Body of pancreas (tissue), 4 donors: Measurements from ENCODE around the gene SGK1. TPM values are rescaled to one million over a fixed set of nuclear protein-coding genes. Genes with fewer than 3 reads are reported as not detected.

ENCODE experiments used
- ATAC-seq: fragments of 150-250 bp; one replicate; pipeline ENCODE4 v1.9.1; 2016
- DNase-seq, 4 donors: peaks; one replicate each; pipeline ENCODE4 v3.0.0-alpha.2; 2019
- H3K27ac ChIP-seq, 4 donors: fragments of 200-600 bp; sonication (generic); 1 replicate in 3 of 4; 2 replicates in 1 of 4; pipeline versions ENCODE4 v1.5.1 to v1.6.1; 2016 to 2019; ENCODE audit warnings: mild to moderate bottlenecking in 1 of 4, mixed read lengths in 1 of 4, moderate library complexity in 1 of 4
- H3K27me3 ChIP-seq, 2 donors: fragments of 200-600 bp; sonication (generic); one replicate each; pipeline ENCODE4 v1.6.0; 2016; ENCODE audit warnings: mild to moderate bottlenecking in 1 of 2
- H3K36me3 ChIP-seq, 2 donors: fragments of 200-600 bp; sonication (generic); replicated peaks in 1 of 2; 2 replicates each; pipeline ENCODE4 v1.5.1; 2016; ENCODE audit warnings: low read depth in 2 of 2; ENCODE audit not compliant: insufficient read depth in 1 of 2
- H3K4me1 ChIP-seq: fragments of 200-600 bp; sonication (generic); one replicate; pipeline ENCODE4 v1.6.0; 2016
- H3K4me3 ChIP-seq, 2 donors: fragments of 200-600 bp; sonication (generic); 1 replicate in 1 of 2; 2 replicates in 1 of 2; pipeline ENCODE4 v1.5.1; 2016 to 2019
- H3K9me3 ChIP-seq, 3 donors: fragments of 200-600 bp; sonication (generic); 1 replicate in 2 of 3; 2 replicates in 1 of 3; pipeline ENCODE4 v1.5.1; 2016
- CTCF ChIP-seq, 7 experiments: fragments of 450-650 bp in 4 of 7; fragments of 200-600 bp in 3 of 7; sonication (generic) in 3 of 7; IDR thresholded peaks; one replicate each; pipeline ENCODE4 v1.5.1; 2016 to 2019; ENCODE audit warnings: antibody characterized with exemption in 7 of 7
- POLR2A ChIP-seq, 3 donors: fragments of 450-650 bp; IDR thresholded peaks; one replicate each; pipeline ENCODE4 v1.6.1; 2016; ENCODE audit warnings: antibody characterized with exemption in 3 of 3, mild to moderate bottlenecking in 2 of 3
- WGBS, 2 donors: methylation state at CpG; one replicate each; pipeline ENCODE4 v1.1.5; 2017; 5-methylcytosine and 5-hydroxymethylcytosine counted together
- intact Hi-C: fragments of 100-400 bp; cut with DNase I; formaldehyde crosslinking; loops from one replicate; pipeline ENCODE4 v1.15.1; 2023
- total RNA-seq, 2 donors: library from RNA; depleted of rRNA; stranded (reverse); fragments of >200 nt; gene quantifications; one replicate each; pipeline ENCODE4 v1.1.0, GENCODE V29; 2016

Gene SGK1
- total RNA-seq, 2 donors from 2014 or later: 51.1 to 238 TPM

GRCh38 chr6:134223796-134224420, 94.0 kb downstream of the SGK1 start:
- intact Hi-C loops: no loop called here
- peak in 1 of 4 donors; percentile 14 for DNase-seq
- ATAC-seq: peak; percentile 78
- TF ChIP-seq CTCF (IDR thresholded peaks at IDR 0.05): no peak
- TF ChIP-seq POLR2A (IDR thresholded peaks at IDR 0.05): no peak
- Histone ChIP-seq H3K9me3 (no peaks in the 10 kb centered on the region), H3K27ac (peak overlapping the region in 3 of 4 donors; percentile 6 to 73 (median 55)), H3K4me3 (no peak overlapping the region), H3K36me3 (no peaks in the 10 kb centered on the region), H3K4me1 (peaks cover 42% of the 10 kb centered on the region), H3K27me3 (no peaks in the 10 kb centered on the region)
- WGBS, 2 donors: 17% methylated on average over 2 of the region's 2 CpGs

- Histone ChIP-seq H3K4me1 (peaks cover 42% of the 10 kb centered on the region), H3K27me3 (no peaks in the 10 kb centered on the region), H3K9me3 (no peaks in the 10 kb centered on the region), H3K27ac (peak overlapping the region in 2 of 4 donors; percentile 6 to 73), H3K36me3 (no peaks in the 10 kb centered on the region), H3K4me3 (no peak overlapping the region)
- TF ChIP-seq POLR2A (IDR thresholded peaks at IDR 0.05) (no peak), CTCF (IDR thresholded peaks at IDR 0.05) (no peak)
- ATAC-seq (no peak), DNase-seq (no peak)
- intact Hi-C loops: no loop called here
- 58 to 70% methylated on average over 3 of the region's 3 CpGs for WGBS, 2 donors
These were observed 96.7 kb downstream of the SGK1 start for GRCh38 chr6:134221250-134221649.

DNA sequence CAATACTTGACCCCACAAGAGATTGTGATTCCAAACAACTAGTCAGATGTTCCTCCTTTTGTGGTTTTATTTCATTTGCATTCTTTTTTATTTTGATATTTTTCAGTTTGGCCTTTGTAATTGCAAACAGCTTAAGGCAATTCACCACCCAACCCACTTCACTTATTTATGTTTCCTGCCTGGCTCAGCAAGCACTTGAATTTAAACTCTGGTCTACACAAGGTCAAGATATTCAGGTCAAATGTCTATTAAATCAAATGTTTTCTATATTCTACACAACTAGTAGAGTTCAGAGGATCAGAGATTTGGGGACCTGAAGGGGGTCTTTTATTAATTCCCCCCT, 100.1 kb downstream of the SGK1 start:
- DNase-seq (no peak), ATAC-seq (no peak)
- H3K4me1 ChIP-seq: peaks cover 22% of the 10 kb centered on the region
- H3K27me3 ChIP-seq: no peaks in the 10 kb centered on the region
- no peak overlapping the region for H3K4me3 ChIP-seq
- intact Hi-C loops: no loop called here
- H3K9me3 ChIP-seq: no peaks in the 10 kb centered on the region
- no peaks in the 10 kb centered on the region for H3K36me3 ChIP-seq
- H3K27ac ChIP-seq: no peak overlapping the region
- TF ChIP-seq POLR2A (IDR thresholded peaks at IDR 0.05) (no peak), CTCF (IDR thresholded peaks at IDR 0.05) (no peak)

- no peak overlapping the region for H3K27ac ChIP-seq
- no peak overlapping the region for H3K4me3 ChIP-seq
- no peaks in the 10 kb centered on the region for H3K9me3 ChIP-seq
- H3K36me3 ChIP-seq: no peaks in the 10 kb centered on the region
- WGBS, 2 donors: 80 to 85% methylated on average over 7 to 8 of the region's 8 CpGs
- peaks cover 17% of the 10 kb centered on the region for H3K4me1 ChIP-seq
- intact Hi-C loops: no loop called here
- ATAC-seq: no peak
- TF ChIP-seq CTCF (IDR thresholded peaks at IDR 0.05) (no peak), POLR2A (IDR thresholded peaks at IDR 0.05) (no peak)
- H3K27me3 ChIP-seq: no peaks in the 10 kb centered on the region
- no peak for DNase-seq
These were observed 100.7 kb downstream of the SGK1 start for GRCh38 chr6:134217105-134217797.
